GM18519 (cell line): ENCODE measurements around the gene CLCN2.

ENCODE experiments used
- ATAC-seq: cut with Tn5 transposase; IDR thresholded peaks from one replicate; pipeline ENCODE4 v1.9.1; 2021; ENCODE audit warnings: mild to moderate bottlenecking, moderate library complexity; ENCODE audit not compliant: unreplicated experiment, low FRiP score

CLCN2 gene

DNA sequence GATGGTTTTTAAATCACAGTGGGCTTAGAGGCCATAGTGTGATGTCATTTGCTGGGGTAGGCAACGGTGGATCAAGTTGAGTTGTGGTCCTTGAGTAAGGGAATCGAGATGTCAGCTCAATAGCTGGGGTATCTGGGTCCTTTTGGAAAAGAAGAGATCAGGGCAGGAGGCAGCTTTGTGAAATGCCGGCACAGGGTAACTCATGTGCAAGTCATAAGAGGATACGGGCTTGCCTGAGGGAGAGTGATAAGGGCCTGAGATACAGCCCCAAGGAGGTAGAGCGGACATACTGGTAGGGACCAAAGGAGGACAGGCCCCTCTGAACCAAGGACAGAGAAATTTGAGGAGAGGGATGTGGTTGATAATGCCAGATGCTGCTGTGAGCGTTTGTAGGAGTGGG lies 28.2 kb downstream of the CLCN2 start:
- no peak for ATAC-seq

DNA sequence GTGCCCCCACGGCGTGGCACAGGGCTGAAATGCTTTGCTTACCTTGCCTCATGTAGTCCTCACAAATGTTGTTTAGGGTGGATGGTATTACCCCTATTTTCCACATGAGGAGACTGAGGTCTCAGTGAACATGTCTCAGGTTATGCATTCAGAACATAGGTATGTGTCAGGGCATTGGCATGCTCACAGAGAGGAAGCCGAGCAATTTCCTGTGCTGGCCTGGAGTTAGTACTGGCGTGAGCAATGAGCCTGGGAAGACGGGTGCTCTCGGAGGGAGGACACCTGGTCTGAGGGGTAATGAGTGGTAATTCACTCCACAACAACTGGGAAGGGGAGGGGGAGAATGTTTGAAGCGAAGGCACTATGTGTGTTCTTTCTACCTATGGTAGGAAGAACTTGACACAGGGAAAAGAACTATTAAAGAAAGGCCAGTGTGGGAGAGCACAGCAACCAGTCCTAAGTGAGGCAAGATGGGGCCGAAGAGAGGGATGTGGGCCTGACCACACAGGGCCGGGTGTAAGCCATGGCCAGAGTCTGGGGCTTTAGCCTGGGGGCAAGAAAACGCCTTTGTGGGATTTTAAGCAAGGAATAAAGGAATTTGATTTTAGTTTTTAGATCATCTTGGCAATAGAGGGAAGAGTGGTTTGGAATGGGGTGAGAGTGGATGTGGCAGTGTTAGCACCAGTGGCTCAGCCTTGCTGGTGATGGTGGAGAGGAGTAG lies 28.9 kb downstream of the CLCN2 start:
- no peak for ATAC-seq

DNA sequence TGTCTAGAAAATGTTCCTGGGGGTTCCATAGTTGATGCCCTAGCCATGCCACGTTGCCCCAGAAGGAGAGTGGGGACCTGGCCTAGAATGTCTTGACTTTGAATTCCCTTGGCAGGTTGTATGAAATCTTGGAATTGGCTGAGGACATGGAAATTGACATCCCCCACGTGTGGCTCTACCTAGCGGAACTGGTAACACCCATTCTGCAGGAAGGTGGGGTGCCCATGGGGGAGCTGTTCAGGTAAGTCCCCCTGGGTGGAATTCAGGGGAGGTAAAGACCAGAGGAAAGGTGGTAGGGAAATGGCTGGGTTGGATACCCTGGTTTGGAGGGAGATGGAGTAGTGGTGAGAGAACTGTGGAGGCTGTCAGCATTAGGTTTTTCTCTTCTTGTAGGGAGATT lies 32.9 kb downstream of the CLCN2 start:
- no peak for ATAC-seq

DNA sequence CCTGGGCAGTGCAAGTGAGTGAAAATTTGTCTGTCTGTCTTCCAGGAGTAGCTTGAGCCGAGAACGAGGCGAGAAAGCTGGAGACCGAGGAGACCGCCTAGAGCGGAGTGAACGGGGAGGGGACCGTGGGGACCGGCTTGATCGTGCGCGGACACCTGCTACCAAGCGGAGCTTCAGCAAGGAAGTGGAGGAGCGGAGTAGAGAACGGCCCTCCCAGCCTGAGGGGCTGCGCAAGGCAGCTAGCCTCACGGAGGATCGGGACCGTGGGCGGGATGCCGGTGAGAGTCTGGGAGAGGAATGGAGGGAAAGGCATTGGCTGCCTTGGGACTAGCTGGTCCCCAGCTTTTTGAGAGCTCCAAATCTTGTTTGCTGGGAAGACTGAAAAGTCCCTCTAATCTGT lies 34.2 kb downstream of the CLCN2 start:
- ATAC-seq = no peak

DNA sequence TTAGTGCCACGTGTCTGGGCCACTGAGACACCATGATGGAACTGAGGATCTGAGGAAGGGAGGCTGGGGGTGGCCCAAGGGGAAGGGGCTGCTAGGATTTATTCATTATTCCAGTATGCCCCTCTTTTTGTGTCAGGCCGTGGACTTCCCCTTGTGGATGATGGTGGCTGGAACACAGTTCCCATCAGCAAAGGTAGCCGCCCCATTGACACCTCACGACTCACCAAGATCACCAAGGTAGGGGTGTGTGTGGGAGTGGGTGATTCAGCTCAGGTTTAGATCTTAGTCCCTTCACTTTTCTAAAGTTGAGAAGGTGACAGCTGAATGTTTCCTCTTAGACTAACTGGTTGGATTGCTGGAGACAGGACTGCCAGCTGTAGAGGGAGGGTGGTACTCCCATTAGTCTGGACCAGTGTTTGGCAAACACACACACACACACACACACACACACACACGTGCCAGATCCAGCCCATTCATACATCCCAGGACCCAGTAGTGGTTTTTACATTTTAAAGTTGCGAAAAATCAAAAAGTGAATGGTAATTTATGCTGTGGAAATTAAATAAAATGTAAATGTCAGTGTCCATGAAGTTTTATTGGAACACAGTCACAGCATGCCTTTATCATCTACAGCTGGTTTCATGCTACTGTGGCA lies 35.6 kb downstream of the CLCN2 start:
- no peak for ATAC-seq

DNA sequence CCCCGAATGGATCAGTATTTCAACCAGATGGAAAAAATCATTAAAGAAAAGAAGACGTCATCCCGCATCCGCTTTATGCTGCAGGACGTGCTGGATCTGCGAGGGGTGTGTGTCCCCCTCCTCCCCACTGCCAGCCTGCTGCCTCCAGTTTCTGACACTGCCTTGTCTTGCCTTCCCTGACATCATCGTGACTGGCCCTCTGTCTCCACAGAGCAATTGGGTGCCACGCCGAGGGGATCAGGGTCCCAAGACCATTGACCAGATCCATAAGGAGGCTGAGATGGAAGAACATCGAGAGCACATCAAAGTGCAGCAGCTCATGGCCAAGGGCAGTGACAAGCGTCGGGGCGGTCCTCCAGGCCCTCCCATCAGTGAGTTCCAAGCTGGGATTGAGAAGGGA lies 36.1 kb downstream of the CLCN2 start:
- ATAC-seq = no peak

DNA sequence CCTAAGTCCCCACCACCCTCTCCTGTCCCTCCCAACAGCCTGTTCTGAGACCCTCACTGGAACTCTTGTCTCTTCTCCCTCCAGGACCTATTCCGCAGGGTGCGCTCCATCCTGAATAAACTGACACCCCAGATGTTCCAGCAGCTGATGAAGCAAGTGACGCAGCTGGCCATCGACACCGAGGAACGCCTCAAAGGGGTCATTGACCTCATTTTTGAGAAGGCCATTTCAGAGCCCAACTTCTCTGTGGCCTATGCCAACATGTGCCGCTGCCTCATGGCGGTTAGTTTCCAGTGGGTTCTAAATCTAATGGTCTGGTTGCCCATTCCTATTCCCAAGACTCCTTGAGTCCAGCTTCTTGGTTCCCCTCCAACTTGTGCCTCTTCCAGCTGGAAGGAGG lies 37.7 kb downstream of the CLCN2 start:
- no peak for ATAC-seq

DNA sequence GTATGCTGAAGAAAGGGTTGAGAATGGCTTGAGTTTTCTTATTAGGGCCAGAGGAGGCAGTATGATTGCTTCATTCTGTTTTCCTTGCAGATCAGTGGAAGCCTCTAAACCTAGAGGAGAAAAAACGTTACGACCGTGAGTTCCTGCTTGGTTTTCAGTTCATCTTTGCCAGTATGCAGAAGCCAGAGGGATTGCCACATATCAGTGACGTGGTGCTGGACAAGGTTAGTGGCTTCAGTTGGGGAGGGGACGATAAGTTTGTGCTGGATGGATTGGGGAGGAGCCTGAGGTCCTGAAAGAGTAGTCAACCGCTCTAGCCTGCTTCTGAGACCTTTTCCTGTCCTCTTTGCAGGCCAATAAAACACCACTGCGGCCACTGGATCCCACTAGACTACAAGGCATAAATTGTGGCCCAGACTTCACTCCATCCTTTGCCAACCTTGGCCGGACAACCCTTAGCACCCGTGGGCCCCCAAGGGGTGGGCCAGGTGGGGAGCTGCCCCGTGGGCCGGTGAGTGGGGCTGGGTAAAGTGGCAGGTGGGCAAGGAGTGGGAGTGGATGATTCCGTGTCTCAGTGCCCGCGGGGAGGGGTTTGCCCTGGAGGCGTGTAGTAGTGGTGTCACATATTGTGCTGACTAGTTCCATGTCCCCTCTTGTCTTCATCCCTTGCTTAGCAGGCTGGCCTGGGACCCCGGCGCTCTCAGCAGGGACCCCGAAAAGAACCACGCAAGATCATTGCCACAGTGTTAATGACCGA lies 38.5 kb downstream of the CLCN2 start:
- ATAC-seq = no peak

DNA sequence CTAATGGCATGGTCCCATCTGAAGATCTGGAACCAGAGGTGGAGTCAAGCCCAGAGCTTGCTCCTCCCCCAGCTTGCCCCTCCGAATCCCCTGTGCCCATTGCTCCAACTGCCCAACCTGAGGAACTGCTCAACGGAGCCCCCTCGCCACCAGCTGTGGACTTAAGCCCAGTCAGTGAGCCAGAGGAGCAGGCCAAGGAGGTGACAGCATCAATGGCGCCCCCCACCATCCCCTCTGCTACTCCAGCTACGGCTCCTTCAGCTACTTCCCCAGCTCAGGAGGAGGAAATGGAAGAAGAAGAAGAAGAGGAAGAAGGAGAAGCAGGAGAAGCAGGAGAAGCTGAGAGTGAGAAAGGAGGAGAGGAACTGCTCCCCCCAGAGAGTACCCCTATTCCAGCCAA lies 39.7 kb downstream of the CLCN2 start:
- ATAC-seq = no peak

DNA sequence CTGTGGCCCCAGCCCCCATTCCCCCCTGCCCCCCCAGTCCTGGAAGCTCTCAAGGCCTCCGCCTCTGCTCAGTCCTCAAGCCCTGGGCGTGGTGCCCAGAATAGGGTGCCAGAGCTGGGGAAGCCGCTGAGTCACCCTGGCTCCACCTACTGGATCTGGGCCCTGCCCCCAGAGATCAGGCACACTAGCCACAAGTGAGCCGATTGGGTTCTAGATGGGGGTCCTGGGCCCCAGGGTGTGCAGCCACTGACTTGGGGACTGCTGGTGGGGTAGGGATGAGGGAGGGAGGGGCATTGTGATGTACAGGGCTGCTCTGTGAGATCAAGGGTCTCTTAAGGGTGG lies 41.3 kb downstream of the CLCN2 start:
- ATAC-seq = no peak

DNA sequence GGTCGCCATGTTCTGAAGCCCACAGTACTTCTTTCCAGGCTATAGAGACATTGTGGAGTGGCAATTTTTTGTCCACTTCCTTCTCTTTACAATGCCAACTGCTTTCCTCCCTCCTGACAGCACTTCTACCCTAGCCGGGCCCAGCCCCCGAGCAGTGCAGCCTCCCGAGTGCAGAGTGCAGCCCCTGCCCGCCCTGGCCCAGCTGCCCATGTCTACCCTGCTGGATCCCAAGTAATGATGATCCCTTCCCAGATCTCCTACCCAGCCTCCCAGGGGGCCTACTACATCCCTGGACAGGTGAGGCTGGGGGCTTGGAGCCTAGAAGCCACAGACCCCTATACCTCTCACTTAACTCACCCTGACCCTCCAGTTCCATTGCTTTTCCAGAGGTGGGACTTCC lies 44.2 kb downstream of the CLCN2 start:
- no peak for ATAC-seq

DNA sequence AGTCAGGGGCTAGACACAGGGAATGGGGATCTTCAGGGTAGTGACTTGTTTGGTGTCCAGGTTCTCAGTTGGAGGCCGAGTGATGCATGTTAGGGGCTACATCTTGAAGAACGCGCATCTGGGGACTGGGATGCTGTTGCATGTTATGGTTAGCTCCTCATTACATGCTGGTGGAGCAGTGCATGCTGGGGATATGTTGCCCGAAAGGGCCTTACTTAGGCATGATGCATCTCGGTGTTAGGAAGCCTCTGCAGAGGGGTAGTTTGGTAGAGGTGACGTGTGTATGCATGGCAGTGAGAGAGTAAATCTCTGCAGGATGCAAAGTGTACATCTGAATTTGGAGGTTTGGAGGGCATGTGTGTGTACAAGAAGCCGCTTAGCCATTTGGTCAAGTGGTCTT lies 44.6 kb downstream of the CLCN2 start:
- no peak for ATAC-seq

DNA sequence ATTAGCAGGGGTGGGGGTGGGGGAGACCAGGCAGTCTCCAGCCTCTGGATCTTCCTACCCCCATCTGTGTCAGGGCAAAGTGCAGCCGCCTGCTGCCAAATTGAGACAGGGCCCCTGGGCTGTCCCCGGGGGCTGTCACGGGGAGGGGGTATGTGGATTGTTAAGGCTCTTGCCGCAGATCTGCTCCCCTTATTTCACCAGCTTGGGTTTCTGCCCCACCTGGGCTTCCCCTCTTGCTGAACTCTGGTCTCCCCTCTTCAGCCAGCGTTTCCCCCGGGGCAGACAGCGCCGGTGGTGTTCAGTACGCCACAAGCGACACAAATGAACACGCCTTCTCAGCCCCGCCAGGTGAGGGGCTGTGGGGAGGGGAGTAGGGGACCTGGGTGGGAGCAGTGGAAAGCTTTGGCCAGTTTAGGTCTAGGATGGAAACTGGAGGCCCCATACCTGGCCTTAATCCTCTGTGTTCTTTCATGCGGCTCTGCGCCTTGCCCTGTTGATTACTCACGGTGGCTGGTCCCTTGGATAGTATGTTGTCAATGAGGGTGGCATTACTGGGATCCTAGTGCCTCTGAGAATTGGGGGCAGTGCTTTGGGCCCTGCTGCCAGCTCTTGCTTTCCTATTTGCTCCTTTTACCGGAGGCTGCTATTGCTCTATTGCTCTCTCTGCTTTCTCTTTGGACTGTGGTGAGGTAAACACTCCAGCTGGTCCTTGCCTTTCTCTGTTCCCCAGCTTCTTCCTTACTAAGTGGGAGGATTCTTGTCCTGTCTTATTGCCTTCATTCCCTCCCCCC lies 45.3 kb downstream of the CLCN2 start:
- no peak for ATAC-seq

DNA sequence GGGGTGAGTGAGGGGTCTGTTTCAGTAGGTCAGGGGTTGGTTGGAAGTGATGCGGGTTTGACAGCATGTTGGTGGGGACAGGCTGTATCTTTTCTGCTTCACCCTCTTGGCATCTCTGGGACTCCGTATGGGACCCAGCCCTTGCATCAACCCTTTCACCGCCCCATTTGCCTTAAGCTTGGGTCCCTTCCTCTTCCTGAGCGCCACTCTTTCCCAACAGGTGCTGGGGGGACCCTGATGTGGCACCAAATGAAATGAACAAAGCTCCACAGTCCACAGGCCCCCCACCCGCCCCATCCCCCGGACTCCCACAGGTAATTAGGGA lies 45.9 kb downstream of the CLCN2 start:
- ATAC-seq = no peak

DNA sequence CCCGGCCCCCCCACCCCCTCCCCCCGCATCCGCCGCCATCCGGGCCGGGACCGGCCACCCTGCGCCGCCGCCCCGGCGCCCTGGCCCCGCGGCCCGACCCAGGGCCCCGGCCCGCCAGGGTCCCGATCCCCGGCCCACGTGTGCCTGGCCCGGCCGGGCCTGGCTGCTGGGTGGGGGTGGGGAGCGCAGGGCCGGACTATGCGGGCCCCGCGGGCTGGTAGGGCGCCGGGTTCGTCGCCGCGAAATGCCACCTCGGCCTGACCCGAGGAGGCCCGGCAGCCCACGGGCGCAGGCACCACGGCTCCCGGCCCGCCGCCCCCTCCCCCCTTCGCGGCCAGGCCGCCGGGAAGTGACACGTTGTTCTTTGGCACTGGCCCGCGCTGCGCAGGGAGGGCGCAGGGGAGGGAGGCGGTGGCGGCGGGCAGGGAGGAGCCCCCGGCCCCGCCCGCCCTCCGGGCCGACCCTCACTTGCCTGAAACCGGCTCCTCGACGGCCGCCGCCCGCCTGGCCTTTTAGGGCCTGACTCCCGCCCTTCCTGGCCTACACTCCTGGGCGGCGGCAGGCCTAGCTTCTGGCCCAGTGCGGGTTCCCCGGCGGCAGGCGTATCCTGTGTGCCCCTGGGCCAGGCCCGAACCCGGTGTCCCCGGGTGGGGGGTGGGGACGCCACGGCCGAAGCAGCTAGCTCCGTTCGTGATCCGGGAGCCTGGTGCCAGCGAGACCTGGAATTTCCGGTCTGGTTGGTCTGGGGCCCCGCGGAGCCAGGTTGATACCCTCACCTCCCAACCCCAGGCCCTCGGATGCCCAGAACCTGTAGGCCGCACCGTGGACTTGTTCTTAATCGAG lies 46.5 kb downstream of the CLCN2 start:
- peak; percentile 20 for ATAC-seq

DNA sequence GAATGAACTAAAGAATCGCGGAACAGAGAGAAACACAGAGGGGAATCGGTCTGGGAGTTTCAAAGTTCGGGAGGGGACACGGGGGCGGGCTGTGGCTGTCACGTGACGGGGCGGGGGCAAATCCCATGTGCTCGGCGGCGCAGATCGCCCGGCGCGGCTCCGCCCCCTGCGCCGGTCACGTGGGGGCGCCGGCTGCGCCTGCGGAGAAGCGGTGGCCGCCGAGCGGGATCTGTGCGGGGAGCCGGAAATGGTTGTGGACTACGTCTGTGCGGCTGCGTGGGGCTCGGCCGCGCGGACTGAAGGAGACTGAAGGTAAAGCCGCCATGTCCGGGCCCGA lies 47.1 kb downstream of the CLCN2 start, which contains the start of gene EIF4G1:
Gene EIF4G1 (plus strand): TSS at position 244 of the 337 bp plus-strand sequence. CDS start 1,191 bp downstream, outside the sequence.
- ATAC-seq = peak; percentile 81

DNA sequence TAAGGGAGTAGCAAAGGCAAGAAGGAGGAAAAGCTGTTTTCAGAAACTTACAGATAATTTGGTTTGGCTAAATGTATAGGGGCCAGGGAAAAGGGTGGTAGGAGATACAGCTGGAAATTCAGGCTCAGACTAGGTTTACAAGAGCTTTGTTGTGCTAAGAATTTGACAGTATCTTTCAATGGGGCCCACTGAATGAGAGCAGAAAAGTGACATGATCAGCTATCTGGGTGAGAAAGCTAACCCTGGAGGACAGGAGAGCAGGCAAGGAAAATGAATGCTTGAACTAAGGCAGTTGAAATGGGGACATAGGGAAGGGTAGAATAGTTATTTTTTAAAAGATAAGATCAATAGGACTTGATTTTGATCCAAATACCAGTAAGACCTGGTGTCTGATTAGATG lies 49.8 kb downstream of the CLCN2 start:
- ATAC-seq = no peak

DNA sequence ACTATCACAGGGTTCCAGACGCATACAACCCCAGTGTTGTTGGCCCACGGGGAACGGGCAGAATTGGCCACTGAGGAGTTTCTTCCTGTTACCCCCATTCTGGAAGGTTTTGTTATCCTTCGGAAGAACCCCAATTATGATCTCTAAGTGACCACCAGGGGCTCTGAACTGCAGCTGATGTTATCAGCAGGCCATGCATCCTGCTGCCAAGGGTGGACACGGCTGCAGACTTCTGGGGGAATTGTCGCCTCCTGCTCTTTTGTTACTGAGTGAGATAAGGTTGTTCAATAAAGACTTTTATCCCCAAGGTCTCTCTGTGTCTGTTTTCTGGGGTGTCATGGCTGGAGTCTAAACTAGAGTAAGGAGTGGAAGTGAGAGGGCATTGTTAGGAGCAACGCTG lies 52.7 kb downstream of the CLCN2 start:
- ATAC-seq = no peak

DNA sequence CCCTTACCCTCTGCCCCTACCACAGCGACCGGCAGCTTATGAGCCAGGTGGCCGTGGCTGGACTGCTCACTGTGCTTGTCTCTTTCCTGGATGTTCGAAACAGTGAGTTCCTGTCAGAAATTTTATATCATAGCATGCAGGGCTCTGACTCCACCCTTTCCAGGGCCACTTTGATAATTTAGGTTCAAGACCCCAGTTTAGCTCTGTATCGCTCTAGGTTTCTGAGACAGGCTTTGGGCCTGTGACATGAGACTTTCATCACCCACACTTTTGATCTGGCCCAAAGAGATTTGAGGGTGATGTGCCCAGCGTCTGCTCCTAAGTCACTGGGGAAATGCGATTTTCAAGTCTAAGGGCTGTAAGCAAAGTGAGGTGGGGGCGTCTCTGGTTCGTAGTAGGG lies 53.5 kb downstream of the CLCN2 start:
- ATAC-seq = no peak

DNA sequence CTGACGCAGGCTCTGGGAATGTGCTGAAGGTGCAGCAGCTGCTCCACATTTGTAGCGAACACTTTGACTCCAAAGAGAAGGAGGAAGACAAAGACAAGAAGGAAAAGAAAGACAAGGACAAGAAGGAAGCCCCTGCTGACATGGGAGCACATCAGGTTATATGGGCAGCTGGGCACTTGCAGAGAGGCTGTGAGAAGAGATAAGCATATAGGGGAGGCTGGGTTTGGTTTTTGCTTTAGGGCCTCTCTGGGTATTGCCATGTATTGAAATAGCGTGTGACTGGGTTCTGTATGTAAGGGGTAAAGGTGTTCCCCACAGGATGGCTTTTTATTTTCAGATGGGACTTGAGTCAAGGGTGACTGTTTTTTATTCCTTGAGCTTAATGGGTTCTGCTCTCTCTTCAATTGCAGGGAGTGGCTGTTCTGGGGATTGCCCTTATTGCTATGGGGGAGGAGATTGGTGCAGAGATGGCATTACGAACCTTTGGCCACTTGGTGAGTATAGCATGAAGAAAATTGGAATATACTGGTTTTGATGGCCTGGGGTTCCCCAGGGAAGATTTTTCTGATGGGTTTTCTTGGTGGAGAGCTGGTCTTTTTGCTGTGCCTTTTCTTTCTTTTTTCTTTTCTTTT lies 54.9 kb downstream of the CLCN2 start:
- no peak for ATAC-seq
